ENCODE measurements around the gene MPPED2.

The MPPED2 gene

DNA sequence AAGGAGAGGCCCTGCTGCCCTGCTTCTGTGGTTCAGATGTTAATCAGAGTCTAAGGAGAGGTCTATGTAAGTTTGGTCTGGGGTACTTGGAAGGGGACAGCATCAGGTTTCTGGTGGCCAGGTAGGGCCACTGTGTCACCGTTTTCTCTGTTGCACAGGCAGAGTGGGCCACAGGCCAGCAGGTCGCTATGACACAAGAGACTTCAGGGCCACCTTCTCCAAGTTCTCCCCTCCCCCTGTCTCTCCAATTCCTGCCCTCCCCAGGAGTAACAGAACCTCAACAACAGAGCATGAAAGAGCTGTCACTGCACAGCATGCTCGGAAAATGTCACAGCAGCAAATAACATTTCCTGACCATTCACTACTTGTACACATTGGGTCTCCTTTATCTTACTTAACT lies 58.6 kb downstream of the MPPED2 start:
- no peak overlapping the region for H3K27ac ChIP-seq
- no peak for TF ChIP-seq ZFX (IDR thresholded peaks at IDR 0.05)
- TF ChIP-seq, protein P1, sequence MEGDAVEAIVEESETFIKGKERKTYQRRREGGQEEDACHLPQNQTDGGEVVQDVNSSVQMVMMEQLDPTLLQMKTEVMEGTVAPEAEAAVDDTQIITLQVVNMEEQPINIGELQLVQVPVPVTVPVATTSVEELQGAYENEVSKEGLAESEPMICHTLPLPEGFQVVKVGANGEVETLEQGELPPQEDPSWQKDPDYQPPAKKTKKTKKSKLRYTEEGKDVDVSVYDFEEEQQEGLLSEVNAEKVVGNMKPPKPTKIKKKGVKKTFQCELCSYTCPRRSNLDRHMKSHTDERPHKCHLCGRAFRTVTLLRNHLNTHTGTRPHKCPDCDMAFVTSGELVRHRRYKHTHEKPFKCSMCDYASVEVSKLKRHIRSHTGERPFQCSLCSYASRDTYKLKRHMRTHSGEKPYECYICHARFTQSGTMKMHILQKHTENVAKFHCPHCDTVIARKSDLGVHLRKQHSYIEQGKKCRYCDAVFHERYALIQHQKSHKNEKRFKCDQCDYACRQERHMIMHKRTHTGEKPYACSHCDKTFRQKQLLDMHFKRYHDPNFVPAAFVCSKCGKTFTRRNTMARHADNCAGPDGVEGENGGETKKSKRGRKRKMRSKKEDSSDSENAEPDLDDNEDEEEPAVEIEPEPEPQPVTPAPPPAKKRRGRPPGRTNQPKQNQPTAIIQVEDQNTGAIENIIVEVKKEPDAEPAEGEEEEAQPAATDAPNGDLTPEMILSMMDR (conservative IDR thresholded peaks at IDR 0.05): no peak

DNA sequence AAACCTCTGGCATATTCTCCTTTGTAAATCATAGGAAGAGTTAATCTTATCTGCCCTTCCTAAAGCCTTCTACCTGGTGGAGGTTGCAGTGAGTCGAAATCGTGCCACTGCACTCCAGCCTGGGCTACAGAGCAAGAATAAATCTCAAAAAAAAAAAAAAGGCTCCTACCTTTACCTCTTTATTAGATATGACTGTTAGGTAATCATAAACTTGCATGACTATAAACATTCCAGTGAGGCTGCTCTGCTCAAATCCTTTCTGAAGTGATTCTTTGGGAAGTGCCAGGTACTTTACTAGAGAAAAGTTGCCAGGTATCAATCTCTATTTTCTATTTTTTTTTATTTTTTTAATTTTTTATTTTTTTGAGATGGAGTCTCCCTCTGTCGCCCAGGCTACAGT lies 59.6 kb downstream of the MPPED2 start:
- TF ChIP-seq ZFX (IDR thresholded peaks at IDR 0.05): no peak
- TF ChIP-seq, protein P1 (conservative IDR thresholded peaks at IDR 0.05): no peak

DNA sequence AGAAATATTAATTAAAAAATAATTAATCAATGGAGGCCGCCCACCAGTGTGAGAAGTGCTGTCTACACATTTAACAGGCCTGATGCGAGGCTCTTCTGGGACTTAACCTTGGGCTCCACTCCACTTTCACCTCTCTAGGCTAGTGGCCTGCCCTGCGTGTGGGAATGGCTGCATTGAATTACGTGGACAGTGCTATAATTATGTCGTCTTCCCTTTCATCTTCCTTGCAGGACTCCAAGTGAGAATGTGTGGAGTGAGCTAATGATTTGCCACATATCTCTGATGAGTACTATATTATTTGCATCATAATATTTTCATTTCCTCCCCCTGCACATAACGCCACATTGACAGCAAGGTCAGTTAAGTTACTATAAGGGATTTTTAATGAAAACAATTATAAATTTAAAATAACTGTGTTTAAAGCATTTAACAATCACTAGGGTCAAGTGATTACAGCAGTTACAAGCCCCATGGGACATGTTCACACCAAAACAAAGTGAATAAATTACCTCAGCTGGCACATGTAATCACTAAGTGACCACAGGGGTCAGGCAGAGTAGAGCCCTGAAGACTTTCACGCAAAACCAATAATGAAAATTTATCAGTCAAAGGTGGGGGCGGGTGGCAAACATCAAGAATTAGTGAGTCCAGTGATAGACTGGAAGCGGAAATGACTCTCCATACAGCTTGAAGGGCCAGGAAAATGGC lies 63.5 kb downstream of the MPPED2 start:
- TF ChIP-seq, protein P1 (conservative IDR thresholded peaks at IDR 0.05): no peak
- no peak for TF ChIP-seq ZFX (IDR thresholded peaks at IDR 0.05)
- H3K27ac ChIP-seq: no peak overlapping the region

More for the DNA sequence above, 59.6 kb downstream of the MPPED2 start:
- H3K27ac ChIP-seq: no peak overlapping the region

DNA sequence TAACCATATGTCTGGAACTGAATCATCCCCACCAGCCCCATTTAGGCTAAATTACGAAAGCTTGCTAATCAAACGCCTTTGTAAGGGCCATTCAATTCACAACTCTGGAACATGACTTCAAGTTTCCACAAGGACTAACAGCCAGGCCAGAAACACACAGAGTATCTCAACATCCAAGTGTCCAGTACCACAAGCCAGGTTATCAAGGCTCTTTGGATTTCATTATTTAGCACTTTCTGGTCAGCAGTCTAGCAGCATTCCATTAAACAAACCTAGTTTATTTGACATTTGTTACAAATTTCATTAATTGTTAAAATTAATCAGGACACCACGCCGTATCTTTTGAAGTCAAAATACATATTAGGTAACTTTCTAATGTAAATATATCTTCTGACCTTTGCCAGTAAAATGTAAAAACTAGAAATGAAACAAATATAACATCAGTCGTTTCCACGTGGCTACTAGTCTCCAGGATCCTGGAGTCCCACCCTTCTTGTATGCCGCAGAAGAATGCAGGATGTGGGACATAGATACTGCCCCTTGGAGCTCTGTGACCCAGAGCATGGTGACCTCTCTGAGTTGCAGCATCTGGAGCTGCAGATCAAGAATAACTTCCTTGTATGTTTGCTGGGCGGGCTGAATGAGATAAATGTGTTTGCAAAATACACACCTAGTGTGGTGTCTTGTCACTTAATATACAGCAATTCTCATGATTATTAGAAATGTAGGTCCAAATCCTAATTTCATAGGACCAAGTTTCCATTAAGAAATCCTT lies 64.7 kb downstream of the MPPED2 start:
- no peak for TF ChIP-seq ZFX (IDR thresholded peaks at IDR 0.05)
- TF ChIP-seq, protein P1 (conservative IDR thresholded peaks at IDR 0.05): no peak
- no peak overlapping the region for H3K27ac ChIP-seq

GRCh38 chr11:30513087-30513486 lies 73.1 kb downstream of the MPPED2 start:
- no peak overlapping the region for H3K27ac ChIP-seq
- no peak for TF ChIP-seq ZFX (IDR thresholded peaks at IDR 0.05)
- TF ChIP-seq, protein P1 (conservative IDR thresholded peaks at IDR 0.05): no peak

- TF ChIP-seq, protein P1 (conservative IDR thresholded peaks at IDR 0.05): no peak
- TF ChIP-seq ZFX (IDR thresholded peaks at IDR 0.05): no peak
These were observed 74.7 kb downstream of the MPPED2 start for GRCh38 chr11:30511408-30511807.

GRCh38 chr11:30510750-30511149 lies 75.4 kb downstream of the MPPED2 start:
- TF ChIP-seq, protein P1 (conservative IDR thresholded peaks at IDR 0.05): no peak
- no peak for TF ChIP-seq ZFX (IDR thresholded peaks at IDR 0.05)
- no peak overlapping the region for H3K27ac ChIP-seq

More at GRCh38 chr11:30511408-30511807, 74.7 kb downstream of the MPPED2 start:
- no peak overlapping the region for H3K27ac ChIP-seq
